Esophagus muscularis mucosa (tissue), 4 donors: Measurements from ENCODE around the gene FRAS1. TPM values are rescaled to one million over a fixed set of nuclear protein-coding genes. Genes with fewer than 3 reads are reported as not detected.
"Not testable (repeated sequence)": the region's sequence is repeated elsewhere in the genome, so short reads cannot be mapped to it uniquely, and the experiment has no call there.

Experiments used
- DNase-seq: peaks from one replicate; pipeline ENCODE4 v3.0.0-alpha.2; 2017; ENCODE audit errors: extremely low spot score
- H3K27ac ChIP-seq, 4 donors: fragments of 200-600 bp; sonication (generic); replicated peaks in 1 of 4; 1 replicate in 3 of 4; 2 replicates in 1 of 4; pipeline ENCODE4 v1.5.1; 2016 to 2019; ENCODE audit warnings: mild to moderate bottlenecking in 1 of 4
- H3K27me3 ChIP-seq, 4 donors: fragments of 200-600 bp; sonication (generic); one replicate each; pipeline versions ENCODE4 v1.5.1 to v1.6.0; 2016 to 2019
- H3K36me3 ChIP-seq, 4 donors: fragments of 200-600 bp; sonication (generic); one replicate each; pipeline ENCODE4 v1.5.1; 2016 to 2019
- H3K4me1 ChIP-seq, 4 donors: fragments of 200-600 bp; sonication (generic); one replicate each; pipeline ENCODE4 v1.5.1; 2016 to 2019
- H3K4me3 ChIP-seq, 4 donors: fragments of 200-600 bp; sonication (generic); 1 replicate in 2 of 4; 2 replicates in 2 of 4; pipeline ENCODE4 v1.5.1; 2016 to 2019; ENCODE audit warnings: mild to moderate bottlenecking in 4 of 4, moderate library complexity in 1 of 4
- H3K9me3 ChIP-seq, 4 donors: fragments of 200-600 bp; sonication (generic); 1 replicate in 3 of 4; 2 replicates in 1 of 4; pipeline ENCODE4 v1.5.1; 2016 to 2019
- CTCF ChIP-seq, 3 experiments: fragments of 200-600 bp in 2 of 3; fragments of 450-650 bp in 1 of 3; sonication (generic) in 2 of 3; IDR thresholded peaks; one replicate each; pipeline ENCODE4 v1.5.1; 2017 to 2019; ENCODE audit warnings: antibody characterized with exemption in 3 of 3, mild to moderate bottlenecking in 2 of 3, moderate library complexity in 1 of 3
- EP300 ChIP-seq: sonication (generic); formaldehyde crosslinking; IDR thresholded peaks from one replicate; pipeline ENCODE4 v1.6.1; 2017; ENCODE audit warnings: antibody characterized with exemption
- POLR2A ChIP-seq: fragments of 450-650 bp; IDR thresholded peaks from one replicate; pipeline ENCODE4 v1.6.1; 2017; ENCODE audit warnings: antibody characterized with exemption, moderate library complexity, mild to moderate bottlenecking, low read depth
- POLR2AphosphoS5 ChIP-seq, 2 donors: sonication (generic); formaldehyde crosslinking; IDR thresholded peaks; one replicate each; pipeline ENCODE4 v1.6.1; 2017; ENCODE audit warnings: antibody characterized with exemption in 2 of 2
- WGBS: methylation state at CpG from one replicate; pipeline ENCODE4 v1.1.5; 2018; 5-methylcytosine and 5-hydroxymethylcytosine counted together
- intact Hi-C: fragments of 100-400 bp; cut with DNase I; formaldehyde crosslinking; loops from one replicate; pipeline ENCODE4 v1.15.1; 2023
- total RNA-seq, 4 donors: library from RNA; depleted of rRNA; stranded (reverse); fragments of >200 nt; gene quantifications; one replicate each; pipeline versions ENCODE4 v1.1.0 to v1.2.1, GENCODE V29; 2016

The FRAS1 gene
- total RNA-seq, 4 donors from 2014 or later = 5.3 to 8.7 (median 5.7) TPM

GRCh38 chr4:78460368-78460767 is 403.2 kb downstream of the FRAS1 start:
- no peak overlapping the region for H3K27ac ChIP-seq
- WGBS = 100% methylated on average over 3 of the region's 3 CpGs
- H3K9me3 ChIP-seq = no peaks in the 10 kb centered on the region
- H3K4me1 ChIP-seq = no peaks in the 10 kb centered on the region
- intact Hi-C loops = no loop called here
- H3K27me3 ChIP-seq = no peaks in the 10 kb centered on the region
- H3K4me3 ChIP-seq = no peak overlapping the region
- TF ChIP-seq POLR2A = no peak
- TF ChIP-seq CTCF (IDR thresholded peaks at IDR 0.05) = no peak
- no peak for TF ChIP-seq POLR2AphosphoS5 (IDR thresholded peaks at IDR 0.05)
- TF ChIP-seq EP300 = no peak
- peaks cover 0 to 8% (median 0%) of the 10 kb centered on the region in 4 donors for H3K36me3 ChIP-seq
- no peak for DNase-seq

DNA sequence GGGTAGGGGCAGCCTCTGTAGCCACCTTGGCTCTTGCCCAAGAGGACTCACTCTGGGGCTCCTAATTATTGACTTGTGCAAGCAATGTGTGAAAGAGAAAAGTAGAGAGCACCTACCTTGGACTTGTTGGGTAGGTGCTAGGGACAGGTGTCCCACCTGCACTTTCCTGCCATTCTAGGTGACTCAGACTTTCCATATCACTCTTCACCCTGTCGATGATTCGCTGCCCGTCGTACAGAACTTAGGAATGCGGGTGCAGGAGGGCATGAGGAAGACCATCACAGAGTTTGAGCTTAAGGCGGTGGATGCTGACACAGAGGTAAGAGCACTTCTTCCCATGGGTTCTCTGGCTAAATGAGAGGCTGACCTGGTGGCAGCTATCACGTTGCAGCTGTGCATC is 407.1 kb downstream of the FRAS1 start:
- no peak overlapping the region for H3K4me3 ChIP-seq
- TF ChIP-seq POLR2A (no peak), EP300 (no peak), CTCF (IDR thresholded peaks at IDR 0.05) (no peak), POLR2AphosphoS5 (IDR thresholded peaks at IDR 0.05) (no peak)
- intact Hi-C loops = no loop called here
- no peak overlapping the region for H3K27ac ChIP-seq
- no peaks in the 10 kb centered on the region for H3K9me3 ChIP-seq
- H3K4me1 ChIP-seq = no peaks in the 10 kb centered on the region
- no peaks in the 10 kb centered on the region for H3K27me3 ChIP-seq
- H3K36me3 ChIP-seq = peaks cover 0 to 8% (median 0%) of the 10 kb centered on the region in 4 donors
- WGBS = 91% methylated on average over 7 of the region's 7 CpGs
- no peak for DNase-seq

DNA sequence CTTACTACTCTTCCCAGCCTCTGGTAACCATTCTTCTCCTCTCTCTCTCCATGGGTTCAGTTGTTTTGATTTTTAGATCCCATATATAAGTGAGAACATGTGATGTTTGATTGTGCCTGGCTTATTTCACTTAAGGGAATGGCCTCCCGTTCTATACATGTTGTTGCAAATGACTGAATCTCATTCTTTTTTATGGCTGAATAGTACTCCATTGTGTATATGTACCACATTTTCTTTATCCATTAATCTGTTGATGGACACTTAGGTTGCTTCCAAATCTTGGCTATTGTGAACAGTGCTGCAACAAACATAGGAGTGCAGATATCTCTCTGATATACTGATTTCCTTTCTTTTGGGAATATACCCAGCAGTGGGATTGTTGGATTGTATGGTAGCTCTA is 410.1 kb downstream of the FRAS1 start:
- H3K4me1 ChIP-seq, intact Hi-C loops, DNase-seq, H3K27ac ChIP-seq, H3K9me3 ChIP-seq, H3K27me3 ChIP-seq, H3K36me3 ChIP-seq, H3K4me3 ChIP-seq: not testable (repeated sequence)
- 91% methylated on average over 1 of the region's 1 CpG for WGBS

- peaks cover 0 to 8% (median 0%) of the 10 kb centered on the region in 4 donors for H3K36me3 ChIP-seq
- WGBS = 93% methylated on average over 3 of the region's 3 CpGs
- intact Hi-C loops = no loop called here
- DNase-seq = no peak
- no peaks in the 10 kb centered on the region for H3K27me3 ChIP-seq
- H3K9me3 ChIP-seq = no peaks in the 10 kb centered on the region
- no peaks in the 10 kb centered on the region for H3K4me1 ChIP-seq
- TF ChIP-seq CTCF (IDR thresholded peaks at IDR 0.05) (no peak), EP300 (no peak), POLR2A (no peak), POLR2AphosphoS5 (IDR thresholded peaks at IDR 0.05) (no peak)
- no peak overlapping the region for H3K4me3 ChIP-seq
- no peak overlapping the region for H3K27ac ChIP-seq
Measured at GRCh38 chr4:78468272-78468671, 411.1 kb downstream of the FRAS1 start.

- H3K27me3 ChIP-seq = no peaks in the 10 kb centered on the region
- H3K36me3 ChIP-seq = peaks cover 0 to 10% (median 0%) of the 10 kb centered on the region in 4 donors
- intact Hi-C loops = no loop called here
- WGBS = 97% methylated on average over 3 of the region's 3 CpGs
- TF ChIP-seq POLR2AphosphoS5 (IDR thresholded peaks at IDR 0.05) = no peak
- TF ChIP-seq EP300 = no peak
- no peak for TF ChIP-seq CTCF (IDR thresholded peaks at IDR 0.05)
- no peak for TF ChIP-seq POLR2A
- no peaks in the 10 kb centered on the region for H3K4me1 ChIP-seq
- no peak for DNase-seq
- H3K9me3 ChIP-seq = no peaks in the 10 kb centered on the region
- no peak overlapping the region for H3K4me3 ChIP-seq
- H3K27ac ChIP-seq = no peak overlapping the region
Measured at GRCh38 chr4:78476108-78476704, 419.1 kb downstream of the FRAS1 start.
